ENCODE measurements around the gene LYSMD2.

DNA sequence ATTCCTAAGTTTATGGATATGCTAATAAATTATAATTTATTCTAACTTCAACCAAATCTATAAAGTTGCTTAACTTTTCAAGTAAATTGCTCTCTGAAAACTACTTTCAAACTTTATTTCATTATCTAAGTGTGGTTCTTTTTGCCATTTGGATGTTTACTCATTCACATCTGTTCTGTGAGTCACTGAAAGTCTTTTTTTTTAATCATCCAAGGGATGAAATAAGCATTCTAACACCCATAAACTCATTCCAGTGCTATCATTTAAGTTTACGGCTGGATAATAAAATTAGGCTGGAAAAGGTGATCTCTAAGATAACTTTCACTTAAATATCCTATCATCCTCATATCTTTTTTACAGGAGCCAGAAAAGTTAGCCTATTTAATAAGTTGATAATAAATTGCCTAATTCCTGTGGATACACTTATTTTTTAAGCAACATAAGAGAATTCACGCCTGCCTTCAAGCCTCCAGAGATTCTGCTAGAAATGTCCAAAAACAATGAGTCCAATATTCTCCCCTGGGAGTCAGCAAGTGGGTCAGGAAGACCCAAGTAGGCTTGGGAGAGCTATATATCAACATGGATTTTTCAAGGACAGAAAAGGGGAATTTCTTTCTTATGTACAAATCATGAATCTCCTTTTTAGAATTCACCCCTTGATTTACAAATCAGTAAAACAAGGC, 30.4 kb downstream of the LYSMD2 start:
- TF ChIP-seq POLR2A (IDR thresholded peaks at IDR 0.05), result no peak
- TF ChIP-seq, protein P1, sequence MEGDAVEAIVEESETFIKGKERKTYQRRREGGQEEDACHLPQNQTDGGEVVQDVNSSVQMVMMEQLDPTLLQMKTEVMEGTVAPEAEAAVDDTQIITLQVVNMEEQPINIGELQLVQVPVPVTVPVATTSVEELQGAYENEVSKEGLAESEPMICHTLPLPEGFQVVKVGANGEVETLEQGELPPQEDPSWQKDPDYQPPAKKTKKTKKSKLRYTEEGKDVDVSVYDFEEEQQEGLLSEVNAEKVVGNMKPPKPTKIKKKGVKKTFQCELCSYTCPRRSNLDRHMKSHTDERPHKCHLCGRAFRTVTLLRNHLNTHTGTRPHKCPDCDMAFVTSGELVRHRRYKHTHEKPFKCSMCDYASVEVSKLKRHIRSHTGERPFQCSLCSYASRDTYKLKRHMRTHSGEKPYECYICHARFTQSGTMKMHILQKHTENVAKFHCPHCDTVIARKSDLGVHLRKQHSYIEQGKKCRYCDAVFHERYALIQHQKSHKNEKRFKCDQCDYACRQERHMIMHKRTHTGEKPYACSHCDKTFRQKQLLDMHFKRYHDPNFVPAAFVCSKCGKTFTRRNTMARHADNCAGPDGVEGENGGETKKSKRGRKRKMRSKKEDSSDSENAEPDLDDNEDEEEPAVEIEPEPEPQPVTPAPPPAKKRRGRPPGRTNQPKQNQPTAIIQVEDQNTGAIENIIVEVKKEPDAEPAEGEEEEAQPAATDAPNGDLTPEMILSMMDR (IDR thresholded peaks at IDR 0.05), result no peak

All from Peyer's patch (tissue), 4 donors.